ENCODE data around the gene DISP2. TPM values are rescaled to one million over a fixed set of nuclear protein-coding genes. Genes with fewer than 3 reads are reported as not detected.

DISP2 gene
- total RNA-seq, 1 experiment from 2014 or later, result 4.6 TPM

- intact Hi-C loops (cut with micrococcal nuclease; ENCODE audit: unreplicated experiment), result loop anchor here (5.0 kb wide), 1 partner anchor 98 kb away; no protein-coding TSS in a partner anchor
- DNase-seq, result peak in 1 of 2 experiments; percentile 29
- Mint-ChIP-seq H3K9me3 (ENCODE audit: unreplicated experiment) (no peaks in the 10 kb centered on the region), H3K4me3 (ENCODE audit: unreplicated experiment) (peak overlapping the region; percentile 66), H3K36me3 (ENCODE audit: insufficient read depth, unreplicated experiment) (peaks cover 6% of the 10 kb centered on the region), H3K27ac (ENCODE audit: unreplicated experiment) (no peak overlapping the region), H3K4me1 (ENCODE audit: low read depth, unreplicated experiment) (peaks cover 25% of the 10 kb centered on the region), H3K27me3 (ENCODE audit: insufficient read depth, unreplicated experiment) (no peaks in the 10 kb centered on the region)
- no peak for TF ChIP-seq CTCF (IDR thresholded peaks at IDR 0.05; ENCODE audit: insufficient read depth in 1 of 2, low read depth in 1 of 2, low read length in 1 of 2, severe bottlenecking in 1 of 2, unreplicated experiment in 1 of 2)
- Histone ChIP-seq H3K9me3 (no peaks in the 10 kb centered on the region), H3K27me3 (replicated peaks; ENCODE audit: control insufficient read depth, insufficient read depth, low read length) (no peaks in the 10 kb centered on the region), H3K36me3 (ENCODE audit: control insufficient read depth, insufficient read depth, low read length) (peaks cover 1% of the 10 kb centered on the region; the same call in 1 of the 2 replicates), H3K4me3 (ENCODE audit: low read depth, low read length) (peak overlapping the region; percentile 74), H3K4me1 (peaks cover 20% of the 10 kb centered on the region)
- BruUV-seq (replicated peaks), result no TSS peak
- ChIA-PET POLR2A (no interaction called here), CTCF (interaction anchor here (1.4 kb wide), 3 partner anchors 11 to 45 kb away, joined by 5 to 6 read pairs (median 5); no protein-coding TSS in a partner anchor)
Observed at GRCh38 chr15:40323953-40324937, 33.8 kb upstream of the DISP2 start.

GRCh38 chr15:40325188-40325587 lies 32.8 kb upstream of the DISP2 start:
- Histone ChIP-seq H3K36me3 (ENCODE audit: control insufficient read depth, insufficient read depth, low read length) (peaks cover 1% of the 10 kb centered on the region; the same call in 1 of the 2 replicates), H3K27me3 (replicated peaks; ENCODE audit: control insufficient read depth, insufficient read depth, low read length) (no peaks in the 10 kb centered on the region), H3K4me3 (ENCODE audit: low read depth, low read length) (peak overlapping the region; percentile 74; the same call in 1 of the 2 replicates), H3K4me1 (peaks cover 20% of the 10 kb centered on the region), H3K9me3 (no peaks in the 10 kb centered on the region)
- Mint-ChIP-seq H3K36me3 (ENCODE audit: insufficient read depth, unreplicated experiment) (peaks cover 6% of the 10 kb centered on the region), H3K4me3 (ENCODE audit: unreplicated experiment) (peak overlapping the region; percentile 66), H3K4me1 (ENCODE audit: low read depth, unreplicated experiment) (peaks cover 21% of the 10 kb centered on the region), H3K27ac (ENCODE audit: unreplicated experiment) (no peak overlapping the region), H3K9me3 (ENCODE audit: unreplicated experiment) (no peaks in the 10 kb centered on the region), H3K27me3 (ENCODE audit: insufficient read depth, unreplicated experiment) (no peaks in the 10 kb centered on the region)
- no TSS peak for BruUV-seq (replicated peaks)
- no peak for TF ChIP-seq CTCF (IDR thresholded peaks at IDR 0.05; ENCODE audit: insufficient read depth in 1 of 2, low read depth in 1 of 2, low read length in 1 of 2, severe bottlenecking in 1 of 2, unreplicated experiment in 1 of 2)
- intact Hi-C loops (cut with micrococcal nuclease; ENCODE audit: unreplicated experiment), result no loop called here
- CTCF ChIA-PET, result interaction anchor here (1.4 kb wide), 2 partner anchors 10 to 12 kb away, joined by 5 to 6 read pairs; no protein-coding TSS in a partner anchor
- no peak for DNase-seq
- POLR2A ChIA-PET, result no interaction called here

DNA sequence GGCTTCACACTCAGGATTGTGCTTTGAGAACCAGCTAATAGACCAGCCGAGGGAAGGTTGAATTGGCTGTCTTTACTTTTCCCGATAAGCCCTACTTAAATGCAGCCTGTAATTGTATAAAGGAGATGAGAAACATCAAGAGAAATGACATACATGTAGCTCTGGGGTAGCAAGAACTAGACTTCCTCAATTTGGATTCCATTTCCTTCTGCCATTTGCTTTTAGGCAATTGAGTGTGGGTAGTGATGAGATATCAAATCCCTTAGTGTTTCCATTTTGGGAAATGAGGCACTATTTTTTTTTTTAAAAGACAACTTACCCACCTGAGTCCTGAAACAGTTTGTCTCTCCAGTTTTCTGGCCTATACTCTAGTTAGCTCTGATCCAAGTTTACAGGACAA lies 32.3 kb upstream of the DISP2 start:
- TSS peak; percentile 41 for BruUV-seq (replicated peaks)

More for the DNA sequence above, 32.3 kb upstream of the DISP2 start:
- Mint-ChIP-seq H3K4me1 (ENCODE audit: low read depth, unreplicated experiment) (peaks cover 17% of the 10 kb centered on the region), H3K36me3 (ENCODE audit: insufficient read depth, unreplicated experiment) (peaks cover 6% of the 10 kb centered on the region), H3K27me3 (ENCODE audit: insufficient read depth, unreplicated experiment) (no peaks in the 10 kb centered on the region), H3K27ac (ENCODE audit: unreplicated experiment) (no peak overlapping the region), H3K4me3 (ENCODE audit: unreplicated experiment) (no peak overlapping the region), H3K9me3 (ENCODE audit: unreplicated experiment) (no peaks in the 10 kb centered on the region)
- no peak overlapping the region for H3K4me3 ChIP-seq (ENCODE audit: low read depth, low read length)
- CTCF ChIA-PET, result interaction anchor here (1.4 kb wide), 2 partner anchors 10 to 12 kb away, joined by 5 to 6 read pairs; no protein-coding TSS in a partner anchor
- H3K9me3 ChIP-seq, result no peaks in the 10 kb centered on the region
- DNase-seq, result no peak
- peaks cover 1% of the 10 kb centered on the region; the same call in 1 of the 2 replicates for H3K36me3 ChIP-seq (ENCODE audit: control insufficient read depth, insufficient read depth, low read length)
- no peak for TF ChIP-seq CTCF (IDR thresholded peaks at IDR 0.05; ENCODE audit: insufficient read depth in 1 of 2, low read depth in 1 of 2, low read length in 1 of 2, severe bottlenecking in 1 of 2, unreplicated experiment in 1 of 2)
- intact Hi-C loops (cut with micrococcal nuclease; ENCODE audit: unreplicated experiment), result no loop called here
- H3K4me1 ChIP-seq, result peaks cover 15% of the 10 kb centered on the region
- H3K27me3 ChIP-seq (replicated peaks; ENCODE audit: control insufficient read depth, insufficient read depth, low read length), result no peaks in the 10 kb centered on the region
- POLR2A ChIA-PET, result no interaction called here
